Measurements from ENCODE around the gene TBL2. TPM values are rescaled to one million over a fixed set of nuclear protein-coding genes. Genes with fewer than 3 reads are reported as not detected.
"Not testable (repeated sequence)": the region's sequence is repeated elsewhere in the genome, so short reads cannot be mapped to it uniquely, and the experiment has no call there.

TBL2 gene
- total and polyA plus RNA-seq, 7 donors, result 5.4 to 29.6 (median 25.2) TPM

GRCh38 chr7:73555411-73555982, 22.9 kb downstream of the TBL2 start:
- no peak for DNase-seq
- peaks cover 0 to 37% (median 24%) of the 10 kb centered on the region in 4 donors for H3K4me1 ChIP-seq
- H3K9me3 ChIP-seq, result no peaks in the 10 kb centered on the region
- no peaks in the 10 kb centered on the region for H3K27me3 ChIP-seq
- 19 to 63% methylated on average over 6 of the region's 6 CpGs for WGBS, 2 donors
- intact Hi-C loops (cut with DNase I), result no loop called here
- H3K27ac ChIP-seq, result peak overlapping the region; percentile 97 to 100 (median 100)
- peak overlapping the region in 3 of 4 donors; percentile 83 to 95 (median 87) for H3K4me3 ChIP-seq
- peaks cover 9 to 35% (median 16%) of the 10 kb centered on the region in 4 donors for H3K36me3 ChIP-seq
- TF ChIP-seq EP300 (IDR thresholded peaks at IDR 0.05), result no peak
- TF ChIP-seq POLR2AphosphoS5 (IDR thresholded peaks at IDR 0.05), result no peak
- TF ChIP-seq CTCF (IDR thresholded peaks at IDR 0.05), result no peak
- TF ChIP-seq POLR2A (IDR thresholded peaks at IDR 0.05), result no peak

DNA sequence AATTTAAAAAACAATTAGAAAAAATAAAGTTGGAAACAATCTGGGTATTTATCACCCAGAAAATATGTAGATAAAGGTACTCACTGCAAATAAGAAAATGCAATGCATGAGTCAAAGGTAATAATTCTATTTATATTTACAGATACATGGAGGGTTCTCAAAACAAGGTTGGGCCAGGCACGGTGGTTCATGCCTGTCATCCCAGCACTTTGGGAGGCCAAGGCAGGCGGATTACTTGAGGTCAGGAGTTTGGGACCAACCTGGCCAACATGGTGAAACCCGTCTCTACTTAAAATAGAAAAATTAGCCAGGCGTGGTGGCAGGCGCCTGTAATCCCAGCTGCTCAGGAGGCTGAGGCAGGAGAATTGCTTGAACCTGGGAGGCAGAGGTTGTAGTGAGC, 28.3 kb downstream of the TBL2 start:
- H3K9me3 ChIP-seq; H3K27ac ChIP-seq; H3K27me3 ChIP-seq; intact Hi-C loops (cut with DNase I); H3K4me3 ChIP-seq; DNase-seq: not testable (repeated sequence)
- WGBS, 2 donors, result 86 to 88% methylated on average over 5 of the region's 5 CpGs
- peaks cover 0 to 17% (median 8%) of the 10 kb centered on the region in 4 donors for H3K4me1 ChIP-seq
- peaks cover 9 to 70% (median 16%) of the 10 kb centered on the region in 4 donors for H3K36me3 ChIP-seq

DNA sequence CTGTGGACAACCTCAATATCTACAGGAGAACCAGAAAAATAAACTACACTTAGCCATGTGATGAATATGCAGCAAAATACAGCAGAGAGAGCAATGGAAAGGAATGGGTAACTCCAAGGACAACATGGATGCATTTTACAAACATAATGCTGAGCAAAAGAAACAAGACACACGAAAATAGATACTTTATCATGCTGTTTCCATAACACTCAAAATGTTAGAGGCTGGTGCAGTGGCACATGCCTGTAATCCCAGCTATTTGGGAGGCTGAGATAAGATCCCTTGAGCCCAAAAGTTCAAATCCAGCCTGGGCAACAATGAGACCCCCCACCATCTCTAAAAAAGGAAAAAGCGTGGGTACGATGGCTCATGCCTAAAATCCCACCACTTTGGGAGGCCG, 29.2 kb downstream of the TBL2 start:
- intact Hi-C loops (cut with DNase I), result no loop called here
- WGBS, 2 donors, result 90 to 92% methylated on average over 4 of the region's 4 CpGs
- Histone ChIP-seq H3K4me3 (no peak overlapping the region), H3K27me3 (no peaks in the 10 kb centered on the region), H3K27ac (no peak overlapping the region), H3K4me1 (peaks cover 0 to 8% (median 1%) of the 10 kb centered on the region in 4 donors), H3K9me3 (no peaks in the 10 kb centered on the region), H3K36me3 (peaks cover 9 to 68% (median 16%) of the 10 kb centered on the region in 4 donors)
- TF ChIP-seq EP300 (IDR thresholded peaks at IDR 0.05) (no peak), POLR2AphosphoS5 (IDR thresholded peaks at IDR 0.05) (no peak), POLR2A (IDR thresholded peaks at IDR 0.05) (no peak), CTCF (IDR thresholded peaks at IDR 0.05) (no peak)
- DNase-seq, result no peak

GRCh38 chr7:73547841-73548240, 30.5 kb downstream of the TBL2 start:
- TF ChIP-seq POLR2AphosphoS5 (IDR thresholded peaks at IDR 0.05) (no peak), EP300 (IDR thresholded peaks at IDR 0.05) (no peak), POLR2A (IDR thresholded peaks at IDR 0.05) (no peak), CTCF (IDR thresholded peaks at IDR 0.05) (no peak)
- H3K27me3 ChIP-seq, result no peaks in the 10 kb centered on the region
- DNase-seq, result no peak
- H3K9me3 ChIP-seq, result no peaks in the 10 kb centered on the region
- intact Hi-C loops (cut with DNase I), result no loop called here
- H3K4me3 ChIP-seq, result no peak overlapping the region
- H3K27ac ChIP-seq, result no peak overlapping the region
- WGBS, 2 donors, result 90 to 94% methylated on average over 9 of the region's 9 CpGs
- H3K36me3 ChIP-seq, result peaks cover 9 to 67% (median 22%) of the 10 kb centered on the region in 4 donors
- H3K4me1 ChIP-seq, result peaks cover 0 to 4% (median 0%) of the 10 kb centered on the region in 4 donors

DNA sequence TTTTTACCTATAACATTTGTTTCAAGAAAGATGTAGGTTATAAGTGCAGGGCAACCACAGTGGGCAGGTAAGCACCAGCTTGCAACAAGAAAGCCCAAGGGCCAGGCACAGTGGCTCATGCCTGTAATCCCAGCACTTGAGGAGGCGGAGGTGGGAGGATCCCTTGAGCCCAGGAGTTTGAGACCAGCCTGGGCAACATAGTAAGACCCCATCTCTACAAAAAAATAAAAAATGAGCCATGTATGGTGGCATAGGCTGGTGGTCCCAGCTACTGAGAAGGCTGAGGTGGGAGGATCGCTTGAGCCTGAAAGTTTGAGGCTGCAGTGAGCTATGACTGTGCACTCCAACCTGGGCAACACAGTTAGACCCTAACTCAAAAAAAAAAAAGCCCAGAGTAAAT, 33.7 kb downstream of the TBL2 start:
- H3K27ac ChIP-seq, result no peak overlapping the region
- H3K36me3 ChIP-seq, result peaks cover 13 to 72% (median 28%) of the 10 kb centered on the region in 4 donors
- peaks cover 0 to 13% (median 0%) of the 10 kb centered on the region in 4 donors for H3K4me1 ChIP-seq
- H3K4me3 ChIP-seq, result no peak overlapping the region
- TF ChIP-seq POLR2AphosphoS5 (IDR thresholded peaks at IDR 0.05), result no peak
- no peaks in the 10 kb centered on the region for H3K9me3 ChIP-seq
- DNase-seq, result no peak
- intact Hi-C loops (cut with DNase I), result no loop called here
- no peaks in the 10 kb centered on the region for H3K27me3 ChIP-seq
- 99% methylated on average over 2 of the region's 2 CpGs for WGBS, 2 donors

DNA sequence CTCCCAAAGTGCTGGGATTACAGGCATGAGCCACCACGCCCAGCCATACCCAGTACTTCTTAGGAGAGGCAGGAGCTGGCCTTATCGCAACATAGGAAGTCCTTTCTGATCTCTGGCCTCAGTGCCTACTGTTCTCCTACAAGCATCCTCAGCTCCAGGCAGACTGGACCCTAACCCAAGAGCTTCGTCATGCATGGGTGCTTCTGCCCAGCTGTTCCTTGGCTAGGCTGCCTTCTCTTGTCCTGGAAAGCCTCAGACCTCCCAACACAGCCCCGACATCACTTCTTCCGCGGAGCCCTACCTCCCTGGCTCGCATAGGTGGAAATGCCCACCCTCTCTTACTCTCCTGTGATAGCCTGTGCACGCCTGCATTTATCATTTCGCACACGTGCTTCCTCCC, 36.7 kb downstream of the TBL2 start:
- 96 to 97% methylated on average over 10 of the region's 10 CpGs for WGBS, 2 donors
- peaks cover 38 to 73% (median 57%) of the 10 kb centered on the region in 4 donors for H3K36me3 ChIP-seq
- peaks cover 0 to 13% (median 0%) of the 10 kb centered on the region in 4 donors for H3K4me1 ChIP-seq
- no peaks in the 10 kb centered on the region for H3K9me3 ChIP-seq
- H3K27me3 ChIP-seq, result no peaks in the 10 kb centered on the region
- H3K27ac ChIP-seq, result no peak overlapping the region
- no peak overlapping the region for H3K4me3 ChIP-seq
- DNase-seq, result no peak
- intact Hi-C loops (cut with DNase I), result no loop called here
- TF ChIP-seq EP300 (IDR thresholded peaks at IDR 0.05) (no peak), POLR2AphosphoS5 (IDR thresholded peaks at IDR 0.05) (no peak), POLR2A (IDR thresholded peaks at IDR 0.05) (no peak), CTCF (IDR thresholded peaks at IDR 0.05) (no peak)
